Measurements from ENCODE around the gene KCNC1. TPM values are rescaled to one million over a fixed set of nuclear protein-coding genes. Genes with fewer than 3 reads are reported as not detected.

Gene KCNC1
- total RNA-seq, 1 donor from 2014 or later: not detected

DNA sequence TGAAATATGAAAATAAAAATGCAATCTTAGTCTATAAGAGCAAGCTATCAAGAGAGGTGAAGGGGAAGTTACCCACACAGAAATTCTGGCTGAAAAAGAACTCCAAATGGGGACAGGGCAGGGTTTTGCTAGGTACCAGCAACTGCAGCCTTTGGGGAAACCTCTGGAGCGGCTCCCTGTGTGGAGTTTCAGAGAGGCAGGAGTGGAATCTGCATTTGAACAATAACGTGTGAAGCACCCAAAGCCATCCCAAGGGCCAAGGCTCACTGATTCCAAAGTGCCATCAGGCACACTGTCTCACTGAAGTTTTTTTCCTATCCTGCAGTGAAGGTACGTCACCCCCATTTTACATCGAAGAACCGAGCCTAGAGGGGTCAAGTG lies 87.8 kb downstream of the KCNC1 start:
- Mint-ChIP-seq H3K27me3 (ENCODE audit: unreplicated experiment) (no peaks in the 10 kb centered on the region), H3K9me3 (ENCODE audit: unreplicated experiment) (no peaks in the 10 kb centered on the region), H3K4me3 (ENCODE audit: unreplicated experiment) (no peak overlapping the region), H3K4me1 (ENCODE audit: unreplicated experiment) (no peaks in the 10 kb centered on the region), H3K27ac (ENCODE audit: unreplicated experiment) (no peak overlapping the region), H3K36me3 (ENCODE audit: low read depth, unreplicated experiment) (no peaks in the 10 kb centered on the region)
- TF ChIP-seq, protein P1, sequence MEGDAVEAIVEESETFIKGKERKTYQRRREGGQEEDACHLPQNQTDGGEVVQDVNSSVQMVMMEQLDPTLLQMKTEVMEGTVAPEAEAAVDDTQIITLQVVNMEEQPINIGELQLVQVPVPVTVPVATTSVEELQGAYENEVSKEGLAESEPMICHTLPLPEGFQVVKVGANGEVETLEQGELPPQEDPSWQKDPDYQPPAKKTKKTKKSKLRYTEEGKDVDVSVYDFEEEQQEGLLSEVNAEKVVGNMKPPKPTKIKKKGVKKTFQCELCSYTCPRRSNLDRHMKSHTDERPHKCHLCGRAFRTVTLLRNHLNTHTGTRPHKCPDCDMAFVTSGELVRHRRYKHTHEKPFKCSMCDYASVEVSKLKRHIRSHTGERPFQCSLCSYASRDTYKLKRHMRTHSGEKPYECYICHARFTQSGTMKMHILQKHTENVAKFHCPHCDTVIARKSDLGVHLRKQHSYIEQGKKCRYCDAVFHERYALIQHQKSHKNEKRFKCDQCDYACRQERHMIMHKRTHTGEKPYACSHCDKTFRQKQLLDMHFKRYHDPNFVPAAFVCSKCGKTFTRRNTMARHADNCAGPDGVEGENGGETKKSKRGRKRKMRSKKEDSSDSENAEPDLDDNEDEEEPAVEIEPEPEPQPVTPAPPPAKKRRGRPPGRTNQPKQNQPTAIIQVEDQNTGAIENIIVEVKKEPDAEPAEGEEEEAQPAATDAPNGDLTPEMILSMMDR (IDR thresholded peaks at IDR 0.05; ENCODE audit: unreplicated experiment): no peak
- no peak for DNase-seq (ENCODE audit: low spot score)

DNA sequence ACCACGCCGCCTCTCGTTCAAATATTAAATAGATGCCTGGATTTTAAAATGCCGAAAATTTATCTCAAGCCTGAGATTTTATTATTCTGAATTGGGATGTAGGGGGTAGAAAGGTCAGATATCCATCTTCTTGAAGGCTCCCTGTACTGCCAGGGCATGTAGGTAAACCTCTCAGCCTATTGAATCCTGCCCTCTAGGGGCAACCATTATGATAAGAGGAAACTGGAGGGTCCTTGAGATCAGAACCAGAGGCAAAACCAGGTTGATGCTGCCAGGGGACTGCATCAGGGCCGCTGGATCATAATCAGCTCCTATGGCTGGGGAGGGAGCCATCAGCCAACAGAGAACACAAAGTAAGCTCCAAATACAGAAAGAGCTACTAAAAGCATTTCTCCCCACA lies 92.4 kb downstream of the KCNC1 start:
- H3K4me3 Mint-ChIP-seq (ENCODE audit: unreplicated experiment): no peak overlapping the region
- no peaks in the 10 kb centered on the region for H3K36me3 Mint-ChIP-seq (ENCODE audit: low read depth, unreplicated experiment)
- H3K27me3 Mint-ChIP-seq (ENCODE audit: unreplicated experiment): no peaks in the 10 kb centered on the region
- no peaks in the 10 kb centered on the region for H3K9me3 Mint-ChIP-seq (ENCODE audit: unreplicated experiment)
- TF ChIP-seq, protein P1 (IDR thresholded peaks at IDR 0.05; ENCODE audit: unreplicated experiment): no peak
- no peak for DNase-seq (ENCODE audit: low spot score)
- no peak overlapping the region for H3K27ac Mint-ChIP-seq (ENCODE audit: unreplicated experiment)
- H3K4me1 Mint-ChIP-seq (ENCODE audit: unreplicated experiment): no peaks in the 10 kb centered on the region

DNA sequence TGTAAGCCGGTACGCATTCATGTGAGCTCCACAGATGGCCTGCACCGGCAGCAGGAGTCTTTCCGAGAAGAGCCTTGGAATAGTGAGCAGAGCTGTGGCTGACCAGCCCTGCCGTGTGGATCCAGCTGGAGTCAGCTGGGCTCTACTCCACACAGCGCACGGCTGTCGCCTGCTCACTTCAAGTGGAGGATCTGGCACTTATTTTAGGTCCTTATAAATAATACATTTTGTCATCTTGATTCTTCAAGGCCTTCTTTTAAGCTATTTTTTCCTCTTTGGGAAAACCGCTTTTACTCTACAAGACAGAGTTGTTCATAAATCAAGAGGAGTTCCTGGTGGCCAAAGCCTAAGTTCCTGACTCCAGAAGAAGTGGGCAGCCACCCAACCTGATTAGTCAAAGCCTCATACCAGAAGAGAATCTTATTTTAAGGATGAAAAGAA lies 93.8 kb downstream of the KCNC1 start:
- DNase-seq (ENCODE audit: low spot score): no peak
- Mint-ChIP-seq H3K36me3 (ENCODE audit: low read depth, unreplicated experiment) (no peaks in the 10 kb centered on the region), H3K27ac (ENCODE audit: unreplicated experiment) (no peak overlapping the region), H3K27me3 (ENCODE audit: unreplicated experiment) (no peaks in the 10 kb centered on the region), H3K4me3 (ENCODE audit: unreplicated experiment) (no peak overlapping the region), H3K4me1 (ENCODE audit: unreplicated experiment) (no peaks in the 10 kb centered on the region), H3K9me3 (ENCODE audit: unreplicated experiment) (no peaks in the 10 kb centered on the region)
- TF ChIP-seq, protein P1 (IDR thresholded peaks at IDR 0.05; ENCODE audit: unreplicated experiment): no peak

DNA sequence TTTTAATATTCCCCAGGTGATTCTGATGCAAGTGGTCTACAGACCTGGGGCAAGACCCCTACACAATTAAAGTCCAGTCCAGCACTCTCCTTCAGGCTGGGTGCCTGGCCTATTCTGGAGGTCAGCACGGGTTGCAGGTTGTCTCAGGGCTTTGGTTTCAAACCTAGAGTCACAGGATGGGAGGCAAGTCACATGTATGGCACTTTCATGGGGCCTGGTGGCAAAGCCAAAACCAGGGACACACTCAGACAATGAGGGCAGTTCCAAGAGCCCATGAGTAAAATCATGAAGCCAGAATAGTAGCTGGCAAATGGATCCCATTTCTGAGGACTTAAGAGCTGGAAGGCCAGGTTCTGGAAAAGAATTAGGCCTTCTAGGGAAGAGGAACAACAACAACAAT lies 96.6 kb downstream of the KCNC1 start:
- TF ChIP-seq, protein P1 (IDR thresholded peaks at IDR 0.05; ENCODE audit: unreplicated experiment): no peak
- Mint-ChIP-seq H3K9me3 (ENCODE audit: unreplicated experiment) (no peaks in the 10 kb centered on the region), H3K36me3 (ENCODE audit: low read depth, unreplicated experiment) (no peaks in the 10 kb centered on the region), H3K4me1 (ENCODE audit: unreplicated experiment) (no peaks in the 10 kb centered on the region), H3K27ac (ENCODE audit: unreplicated experiment) (no peak overlapping the region), H3K27me3 (ENCODE audit: unreplicated experiment) (no peaks in the 10 kb centered on the region), H3K4me3 (ENCODE audit: unreplicated experiment) (no peak overlapping the region)
- DNase-seq (ENCODE audit: low spot score): no peak

DNA sequence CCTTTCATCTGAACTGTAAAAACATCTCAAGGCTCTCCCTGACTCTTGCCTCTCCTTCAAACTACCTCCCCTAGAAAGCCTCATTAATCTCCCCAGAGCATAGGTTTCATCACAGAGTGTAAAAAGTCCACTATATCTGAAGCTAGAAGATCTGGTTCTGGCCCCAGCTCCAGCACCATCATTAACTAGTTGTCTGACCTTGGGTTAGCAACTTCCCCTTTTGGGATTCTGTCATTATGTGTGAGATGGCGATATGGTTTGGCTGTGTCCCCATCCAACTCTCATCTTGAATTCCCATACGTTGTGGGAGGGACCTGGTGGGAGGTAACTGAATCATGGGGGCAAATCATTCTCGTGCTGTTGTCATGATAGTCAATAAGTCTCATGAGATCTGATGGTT lies 97.3 kb downstream of the KCNC1 start:
- no peaks in the 10 kb centered on the region for H3K9me3 Mint-ChIP-seq (ENCODE audit: unreplicated experiment)
- H3K27me3 Mint-ChIP-seq (ENCODE audit: unreplicated experiment): peaks cover under 1% of the 10 kb centered on the region
- no peaks in the 10 kb centered on the region for H3K36me3 Mint-ChIP-seq (ENCODE audit: low read depth, unreplicated experiment)
- TF ChIP-seq, protein P1 (IDR thresholded peaks at IDR 0.05; ENCODE audit: unreplicated experiment): no peak
- H3K27ac Mint-ChIP-seq (ENCODE audit: unreplicated experiment): no peak overlapping the region
- no peak for DNase-seq (ENCODE audit: low spot score)
- no peak overlapping the region for H3K4me3 Mint-ChIP-seq (ENCODE audit: unreplicated experiment)
- H3K4me1 Mint-ChIP-seq (ENCODE audit: unreplicated experiment): no peaks in the 10 kb centered on the region

Other genes starting within 250 kb of the KCNC1 start
- 1.4 TPM for gene USH1C, start 190.4 kb upstream of the KCNC1 start, total RNA-seq (ENCODE audit: unreplicated experiment)
- 0.13 TPM for gene OTOG, start 187.5 kb upstream of the KCNC1 start, total RNA-seq (ENCODE audit: unreplicated experiment)
- gene MYOD1, start 15.2 kb upstream of the KCNC1 start, total RNA-seq (ENCODE audit: unreplicated experiment): not detected

All from endothelial cell (in vitro differentiated cells).